Tibial nerve (tissue), 4 donors: ENCODE data around the gene RPTOR. TPM values are rescaled to one million over a fixed set of nuclear protein-coding genes. Genes with fewer than 3 reads are reported as not detected.
A peak's percentile ranks its signal among the peaks of the same experiment; 100 is the strongest.

Source experiments
- DNase-seq, 2 donors: peaks; one replicate each; pipeline ENCODE4 v3.0.0-alpha.2; 2019; ENCODE audit warnings: low spot score in 2 of 2
- H3K27ac ChIP-seq, 4 donors: fragments of 200-600 bp; sonication (generic) in 3 of 4; one replicate each; pipeline ENCODE4 v1.5.1; 2017 to 2019; ENCODE audit warnings: mild to moderate bottlenecking in 1 of 4
- H3K27me3 ChIP-seq, 2 donors: fragments of 200-600 bp; sonication (generic) in 1 of 2; one replicate each; pipeline versions ENCODE4 v1.5.1 to v1.6.0; 2017 to 2019
- H3K36me3 ChIP-seq, 3 donors: fragments of 200-600 bp; sonication (generic); one replicate each; pipeline ENCODE4 v1.5.1; 2018 to 2019
- H3K4me1 ChIP-seq, 4 donors: fragments of 200-600 bp; sonication (generic) in 3 of 4; one replicate each; pipeline ENCODE4 v1.5.1; 2017 to 2019
- H3K4me3 ChIP-seq, 4 donors: fragments of 200-600 bp; sonication (generic) in 3 of 4; one replicate each; pipeline ENCODE4 v1.5.1; 2017 to 2019; ENCODE audit warnings: mild to moderate bottlenecking in 1 of 4, moderate library complexity in 1 of 4
- H3K9me3 ChIP-seq, 4 donors: fragments of 200-600 bp; sonication (generic) in 3 of 4; one replicate each; pipeline ENCODE4 v1.5.1; 2017 to 2019
- EP300 ChIP-seq, 2 donors: sonication (generic); formaldehyde crosslinking; IDR thresholded peaks; one replicate each; pipeline ENCODE4 v1.6.1; 2017; ENCODE audit warnings: antibody characterized with exemption in 2 of 2, mild to moderate bottlenecking in 1 of 2
- POLR2A ChIP-seq, 2 donors: fragments of 450-650 bp; IDR thresholded peaks; one replicate each; pipeline ENCODE4 v1.6.1; 2017; ENCODE audit warnings: antibody characterized with exemption in 2 of 2, mild to moderate bottlenecking in 2 of 2, moderate library complexity in 2 of 2
- WGBS, 2 donors: methylation state at CpG; one replicate each; pipeline ENCODE4 v1.1.5; 2018; 5-methylcytosine and 5-hydroxymethylcytosine counted together
- total RNA-seq, 4 donors: library from RNA; depleted of rRNA; stranded (reverse); fragments of >200 nt; gene quantifications; one replicate each; pipeline ENCODE4 v1.1.0, GENCODE V29; 2016
- TF ChIP-seq, protein P1 (sequence below), 5 experiments: fragments of 200-600 bp in 3 of 5; fragments of 450-650 bp in 2 of 5; sonication (generic) in 3 of 5; IDR thresholded peaks; one replicate each; pipeline ENCODE4 v1.5.1; 2016 to 2019; ENCODE audit warnings: antibody characterized with exemption in 5 of 5, mild to moderate bottlenecking in 3 of 5, moderate library complexity in 2 of 5

RPTOR gene
- total RNA-seq, 4 donors from 2014 or later: 34.7 to 56.4 (median 40.1) TPM

GRCh38 chr17:80829166-80829813 lies 284.7 kb downstream of the RPTOR start:
- no peak for DNase-seq
- H3K4me1 ChIP-seq: peaks cover 0 to 19% (median 4%) of the 10 kb centered on the region in 4 donors
- no peak overlapping the region for H3K27ac ChIP-seq
- no peak for TF ChIP-seq EP300 (IDR thresholded peaks at IDR 0.05)
- TF ChIP-seq, protein P1, sequence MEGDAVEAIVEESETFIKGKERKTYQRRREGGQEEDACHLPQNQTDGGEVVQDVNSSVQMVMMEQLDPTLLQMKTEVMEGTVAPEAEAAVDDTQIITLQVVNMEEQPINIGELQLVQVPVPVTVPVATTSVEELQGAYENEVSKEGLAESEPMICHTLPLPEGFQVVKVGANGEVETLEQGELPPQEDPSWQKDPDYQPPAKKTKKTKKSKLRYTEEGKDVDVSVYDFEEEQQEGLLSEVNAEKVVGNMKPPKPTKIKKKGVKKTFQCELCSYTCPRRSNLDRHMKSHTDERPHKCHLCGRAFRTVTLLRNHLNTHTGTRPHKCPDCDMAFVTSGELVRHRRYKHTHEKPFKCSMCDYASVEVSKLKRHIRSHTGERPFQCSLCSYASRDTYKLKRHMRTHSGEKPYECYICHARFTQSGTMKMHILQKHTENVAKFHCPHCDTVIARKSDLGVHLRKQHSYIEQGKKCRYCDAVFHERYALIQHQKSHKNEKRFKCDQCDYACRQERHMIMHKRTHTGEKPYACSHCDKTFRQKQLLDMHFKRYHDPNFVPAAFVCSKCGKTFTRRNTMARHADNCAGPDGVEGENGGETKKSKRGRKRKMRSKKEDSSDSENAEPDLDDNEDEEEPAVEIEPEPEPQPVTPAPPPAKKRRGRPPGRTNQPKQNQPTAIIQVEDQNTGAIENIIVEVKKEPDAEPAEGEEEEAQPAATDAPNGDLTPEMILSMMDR (IDR thresholded peaks at IDR 0.05): no peak
- no peak for TF ChIP-seq POLR2A (IDR thresholded peaks at IDR 0.05)
- WGBS, 2 donors: 86 to 87% methylated on average over 26 of the region's 26 CpGs
- H3K9me3 ChIP-seq: no peaks in the 10 kb centered on the region
- H3K4me3 ChIP-seq: no peak overlapping the region
- H3K36me3 ChIP-seq: peaks cover 0 to 40% (median 0%) of the 10 kb centered on the region in 3 donors
- H3K27me3 ChIP-seq: no peaks in the 10 kb centered on the region

DNA sequence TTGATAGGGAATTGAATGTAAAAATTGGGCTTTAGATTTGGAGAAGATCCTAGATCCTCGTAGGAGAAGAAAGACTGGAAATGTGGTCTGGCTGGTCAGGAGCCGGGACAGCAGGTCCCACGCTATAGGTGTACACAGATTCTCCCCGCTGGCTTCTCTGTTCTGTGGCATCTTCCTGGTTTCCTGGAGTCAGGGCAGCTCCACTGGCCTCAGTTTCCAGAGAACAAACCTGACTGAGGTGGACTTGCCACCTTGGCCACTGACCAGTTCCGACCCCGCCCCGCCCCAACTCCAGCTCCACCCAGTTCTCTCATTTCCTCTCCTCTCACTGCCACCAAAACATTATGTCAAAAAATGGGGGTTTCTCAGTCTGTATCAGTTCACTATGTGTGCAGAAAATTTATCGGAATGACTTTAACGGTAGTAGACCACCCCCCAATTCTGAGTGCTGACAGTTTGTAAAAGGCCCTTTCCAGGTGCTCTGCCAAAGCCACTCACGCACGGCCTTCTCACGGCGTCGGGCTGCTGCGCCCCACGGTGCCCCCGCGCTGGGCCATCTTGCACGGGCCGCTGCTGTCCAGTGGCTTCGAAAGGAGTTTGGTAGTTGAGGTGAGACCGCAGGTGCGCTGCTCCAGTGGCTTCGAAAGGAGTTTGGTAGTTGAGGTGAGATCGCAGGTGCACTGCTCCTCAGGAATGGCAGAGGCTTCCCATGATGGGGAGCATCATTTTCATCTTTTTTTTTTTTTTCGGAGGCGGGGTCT lies 285.6 kb downstream of the RPTOR start:
- Histone ChIP-seq H3K36me3 (peaks cover 0 to 32% (median 0%) of the 10 kb centered on the region in 3 donors), H3K27me3 (no peaks in the 10 kb centered on the region), H3K27ac (no peak overlapping the region), H3K9me3 (no peaks in the 10 kb centered on the region), H3K4me1 (peaks cover 0 to 19% (median 4%) of the 10 kb centered on the region in 4 donors), H3K4me3 (no peak overlapping the region)
- TF ChIP-seq POLR2A (IDR thresholded peaks at IDR 0.05): no peak
- no peak for TF ChIP-seq EP300 (IDR thresholded peaks at IDR 0.05)
- TF ChIP-seq, protein P1 (IDR thresholded peaks at IDR 0.05): no peak
- WGBS, 2 donors: 96 to 97% methylated on average over 27 of the region's 27 CpGs
- DNase-seq: no peak

DNA sequence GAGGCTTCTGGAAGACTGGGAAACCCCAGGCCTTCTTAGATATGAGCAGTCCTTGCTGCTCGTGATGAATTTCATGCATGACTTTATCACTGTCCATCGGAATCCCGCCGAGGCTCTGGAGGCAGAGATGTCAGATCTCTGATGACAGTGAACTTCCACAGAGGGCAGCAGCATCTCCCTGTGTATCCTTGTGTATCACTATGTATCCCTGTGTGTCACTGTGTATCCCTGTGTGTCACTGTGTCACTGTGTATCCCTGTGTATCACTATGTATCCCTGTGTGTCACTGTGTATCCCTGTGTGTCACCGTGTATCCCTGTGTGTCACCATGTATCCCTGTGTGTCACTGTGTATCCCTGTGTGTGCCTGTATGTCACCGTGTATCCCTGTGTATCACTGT lies 286.9 kb downstream of the RPTOR start:
- no peak for TF ChIP-seq POLR2A (IDR thresholded peaks at IDR 0.05)
- TF ChIP-seq, protein P1 (IDR thresholded peaks at IDR 0.05): no peak
- no peak for TF ChIP-seq EP300 (IDR thresholded peaks at IDR 0.05)
- WGBS, 2 donors: 90 to 96% methylated on average over 6 of the region's 6 CpGs
- no peak for DNase-seq
- H3K4me1 ChIP-seq: peaks cover 0 to 19% (median 4%) of the 10 kb centered on the region in 4 donors
- no peak overlapping the region for H3K27ac ChIP-seq
- H3K27me3 ChIP-seq: no peaks in the 10 kb centered on the region
- no peaks in the 10 kb centered on the region for H3K9me3 ChIP-seq
- no peak overlapping the region for H3K4me3 ChIP-seq
- H3K36me3 ChIP-seq: peaks cover 0 to 19% (median 0%) of the 10 kb centered on the region in 3 donors

DNA sequence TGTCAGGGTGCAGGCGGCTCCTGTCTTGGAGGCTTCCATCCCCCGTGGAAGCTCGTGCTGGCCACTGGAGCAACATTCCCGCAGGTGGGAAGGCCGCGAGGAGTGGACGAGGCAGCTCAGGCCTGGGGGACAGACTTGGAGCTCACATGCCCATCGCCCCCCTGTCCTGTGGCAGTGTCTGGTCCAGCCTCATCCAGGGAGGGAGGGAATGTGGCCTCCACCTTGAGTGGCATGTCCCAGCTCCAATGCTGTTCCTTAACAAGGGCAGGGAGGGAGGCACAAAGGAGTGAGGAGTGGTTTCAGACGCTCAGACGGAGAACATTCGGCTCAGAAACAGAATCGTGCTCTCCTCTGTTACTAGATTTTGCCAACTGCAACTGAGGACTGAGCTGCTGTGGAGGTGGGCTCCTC lies 287.6 kb downstream of the RPTOR start:
- Histone ChIP-seq H3K4me1 (peaks cover 0 to 19% (median 4%) of the 10 kb centered on the region in 4 donors), H3K27me3 (no peaks in the 10 kb centered on the region), H3K4me3 (peak overlapping the region in 3 of 4 donors; percentile 24 to 54 (median 48)), H3K36me3 (peaks cover 0 to 15% (median 0%) of the 10 kb centered on the region in 3 donors), H3K27ac (peak overlapping the region; percentile 79 to 92 (median 84)), H3K9me3 (no peaks in the 10 kb centered on the region)
- WGBS, 2 donors: 32 to 62% methylated on average over 5 to 12 of the region's 12 CpGs
- no peak for TF ChIP-seq POLR2A (IDR thresholded peaks at IDR 0.05)
- TF ChIP-seq EP300 (IDR thresholded peaks at IDR 0.05): no peak
- TF ChIP-seq, protein P1 (IDR thresholded peaks at IDR 0.05): no peak
- peak in 1 of 2 donors; percentile 16 for DNase-seq
